ENCODE measurements around the gene GTF2H2C. TPM values are rescaled to one million over a fixed set of nuclear protein-coding genes. Genes with fewer than 3 reads are reported as not detected.

Gene GTF2H2C
- total RNA-seq, 2 donors from 2014 or later = 11.0 to 12.9 TPM

GRCh38 chr5:69519285-69519684, 40.7 kb upstream of the GTF2H2C start:
- Histone ChIP-seq H3K4me3 (no peak overlapping the region), H3K36me3 (no peaks in the 10 kb centered on the region), H3K27ac (no peak overlapping the region), H3K9me3 (no peaks in the 10 kb centered on the region), H3K27me3 (no peaks in the 10 kb centered on the region), H3K4me1 (no peaks in the 10 kb centered on the region)
- TF ChIP-seq, protein P1, sequence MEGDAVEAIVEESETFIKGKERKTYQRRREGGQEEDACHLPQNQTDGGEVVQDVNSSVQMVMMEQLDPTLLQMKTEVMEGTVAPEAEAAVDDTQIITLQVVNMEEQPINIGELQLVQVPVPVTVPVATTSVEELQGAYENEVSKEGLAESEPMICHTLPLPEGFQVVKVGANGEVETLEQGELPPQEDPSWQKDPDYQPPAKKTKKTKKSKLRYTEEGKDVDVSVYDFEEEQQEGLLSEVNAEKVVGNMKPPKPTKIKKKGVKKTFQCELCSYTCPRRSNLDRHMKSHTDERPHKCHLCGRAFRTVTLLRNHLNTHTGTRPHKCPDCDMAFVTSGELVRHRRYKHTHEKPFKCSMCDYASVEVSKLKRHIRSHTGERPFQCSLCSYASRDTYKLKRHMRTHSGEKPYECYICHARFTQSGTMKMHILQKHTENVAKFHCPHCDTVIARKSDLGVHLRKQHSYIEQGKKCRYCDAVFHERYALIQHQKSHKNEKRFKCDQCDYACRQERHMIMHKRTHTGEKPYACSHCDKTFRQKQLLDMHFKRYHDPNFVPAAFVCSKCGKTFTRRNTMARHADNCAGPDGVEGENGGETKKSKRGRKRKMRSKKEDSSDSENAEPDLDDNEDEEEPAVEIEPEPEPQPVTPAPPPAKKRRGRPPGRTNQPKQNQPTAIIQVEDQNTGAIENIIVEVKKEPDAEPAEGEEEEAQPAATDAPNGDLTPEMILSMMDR (IDR thresholded peaks at IDR 0.05) = no peak
- DNase-seq (ENCODE audit: low spot score) = no peak

- no peak for DNase-seq (ENCODE audit: low spot score)
- H3K4me3 ChIP-seq = no peak overlapping the region
Measured at GRCh38 chr5:69522035-69522434, 38.0 kb upstream of the GTF2H2C start.

DNA sequence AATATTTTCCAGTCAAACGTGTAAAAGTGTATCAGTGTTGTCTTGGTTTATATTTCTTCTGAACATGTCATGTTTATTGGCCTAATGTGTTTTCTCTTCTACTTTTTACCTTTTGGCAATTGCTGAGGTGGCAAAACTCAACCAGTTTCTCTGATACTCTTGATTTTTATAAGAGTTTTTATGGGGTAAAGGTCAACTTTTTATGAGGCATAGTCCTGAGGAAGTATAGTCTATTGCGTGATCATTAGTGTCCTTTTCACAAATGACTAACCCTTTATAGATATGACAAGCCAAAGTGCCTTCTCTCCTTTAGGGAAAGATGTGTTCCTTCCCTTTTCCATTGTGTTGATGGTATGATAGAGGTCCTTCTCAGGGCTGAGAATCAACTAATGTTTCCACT, 34.5 kb upstream of the GTF2H2C start:
- Histone ChIP-seq H3K4me3 (no peak overlapping the region), H3K27me3 (no peaks in the 10 kb centered on the region), H3K4me1 (no peaks in the 10 kb centered on the region), H3K36me3 (no peaks in the 10 kb centered on the region), H3K9me3 (no peaks in the 10 kb centered on the region), H3K27ac (no peak overlapping the region)
- DNase-seq (ENCODE audit: low spot score) = no peak
- TF ChIP-seq, protein P1 (IDR thresholded peaks at IDR 0.05) = no peak

More at GRCh38 chr5:69522035-69522434, 38.0 kb upstream of the GTF2H2C start:
- Histone ChIP-seq H3K27me3 (no peaks in the 10 kb centered on the region), H3K4me1 (no peaks in the 10 kb centered on the region), H3K27ac (no peak overlapping the region), H3K36me3 (no peaks in the 10 kb centered on the region), H3K9me3 (no peaks in the 10 kb centered on the region)
- TF ChIP-seq, protein P1 (IDR thresholded peaks at IDR 0.05) = no peak

DNA sequence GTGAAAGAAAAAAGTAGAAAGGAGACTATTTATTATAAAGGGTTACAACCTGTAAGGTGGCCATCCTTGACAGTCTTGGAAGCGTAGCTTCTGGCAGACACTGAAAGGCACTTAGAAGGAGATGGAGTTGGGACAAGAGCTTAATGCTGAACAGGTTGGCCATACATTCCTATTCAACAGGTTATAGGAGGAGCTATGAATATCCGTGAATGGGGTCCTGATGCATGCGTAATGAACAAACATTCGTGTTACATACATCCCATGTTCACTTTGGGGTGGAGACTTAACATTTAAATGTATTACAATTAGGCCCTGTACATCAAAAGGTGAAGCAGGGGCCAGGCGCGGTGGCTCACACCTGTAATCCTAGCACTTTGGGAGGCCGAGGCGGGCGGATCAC, 33.3 kb upstream of the GTF2H2C start:
- Histone ChIP-seq H3K9me3 (no peaks in the 10 kb centered on the region), H3K27me3 (no peaks in the 10 kb centered on the region), H3K27ac (no peak overlapping the region), H3K4me3 (no peak overlapping the region), H3K36me3 (no peaks in the 10 kb centered on the region), H3K4me1 (no peaks in the 10 kb centered on the region)
- TF ChIP-seq, protein P1 (IDR thresholded peaks at IDR 0.05) = no peak
- no peak for DNase-seq (ENCODE audit: low spot score)

GRCh38 chr5:69527128-69527770, 32.7 kb upstream of the GTF2H2C start:
- no peaks in the 10 kb centered on the region for H3K27me3 ChIP-seq
- TF ChIP-seq, protein P1 (IDR thresholded peaks at IDR 0.05) = no peak
- H3K4me3 ChIP-seq = no peak overlapping the region
- H3K4me1 ChIP-seq = no peaks in the 10 kb centered on the region
- no peak for DNase-seq (ENCODE audit: low spot score)
- no peaks in the 10 kb centered on the region for H3K9me3 ChIP-seq
- H3K36me3 ChIP-seq = no peaks in the 10 kb centered on the region
- H3K27ac ChIP-seq = no peak overlapping the region

DNA sequence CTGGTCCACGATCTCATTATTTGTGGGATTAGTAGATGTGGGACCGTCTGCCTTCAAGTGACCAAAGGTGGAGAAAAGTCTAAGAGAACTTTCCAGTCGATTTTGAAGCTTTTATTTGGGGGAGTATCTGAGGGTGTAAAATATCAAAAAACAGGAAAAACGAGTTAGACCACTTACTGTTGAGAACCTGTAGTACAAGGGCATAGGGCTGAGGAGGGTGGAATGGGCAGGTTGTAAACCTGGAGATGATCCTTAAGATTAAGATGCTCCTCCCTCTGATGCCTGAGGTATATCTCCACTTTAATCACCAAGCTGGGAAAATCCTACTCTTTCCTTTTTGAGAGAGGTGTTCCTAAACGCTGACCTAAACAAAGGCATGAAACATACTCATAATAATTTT, 32.0 kb upstream of the GTF2H2C start:
- H3K36me3 ChIP-seq = no peaks in the 10 kb centered on the region
- H3K27me3 ChIP-seq = no peaks in the 10 kb centered on the region
- TF ChIP-seq, protein P1 (IDR thresholded peaks at IDR 0.05) = no peak
- H3K9me3 ChIP-seq = no peaks in the 10 kb centered on the region
- no peaks in the 10 kb centered on the region for H3K4me1 ChIP-seq
- H3K27ac ChIP-seq = no peak overlapping the region
- DNase-seq (ENCODE audit: low spot score) = no peak
- no peak overlapping the region for H3K4me3 ChIP-seq

All from right atrium auricular region (tissue), 2 donors.